ENCODE results near the gene SLC7A4. TPM values are rescaled to one million over a fixed set of nuclear protein-coding genes. Genes with fewer than 3 reads are reported as not detected.
A peak's percentile ranks its signal among the peaks of the same experiment; 100 is the strongest.

SLC7A4 gene
- total and polyA plus RNA-seq, 2 of the 8 experiments (the other 6 are each of a cell fraction or from before 2014, with no cell fraction given) = 0.92 TPM; not detected in 1

DNA sequence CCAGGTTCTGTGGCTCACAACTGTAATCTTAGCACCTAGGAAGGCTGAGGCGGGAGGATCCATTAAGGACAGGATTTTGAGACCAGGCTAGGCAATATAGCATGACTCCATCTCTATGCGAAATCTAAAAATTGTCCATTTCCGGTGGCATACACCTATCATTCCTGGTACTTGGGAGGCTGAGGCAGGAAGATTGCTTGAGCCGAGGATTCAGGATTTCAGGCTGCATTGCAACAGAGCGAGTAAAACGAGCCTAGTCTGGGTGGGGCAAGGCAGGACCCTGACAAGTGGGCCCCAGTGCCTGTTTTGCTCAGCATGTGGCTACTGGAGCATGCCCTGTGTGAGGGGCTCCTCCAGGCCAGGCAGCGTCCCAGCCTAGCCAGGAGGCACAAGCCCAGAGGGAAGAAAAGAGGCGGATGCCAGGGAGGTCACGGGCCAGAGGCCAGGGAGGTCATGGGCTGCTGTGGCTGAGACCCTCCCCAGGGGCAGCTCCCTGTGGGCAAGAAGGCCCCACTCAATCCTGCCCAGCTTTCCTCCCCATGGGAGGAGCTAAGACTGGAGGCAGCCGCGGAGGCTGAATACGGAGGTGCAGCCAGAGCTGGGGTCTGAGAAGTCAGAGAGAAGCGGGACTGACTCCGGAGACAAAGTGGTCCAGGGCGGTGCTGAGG, 21.8 kb upstream of the SLC7A4 start:
- no peaks in the 10 kb centered on the region for H3K27me3 ChIP-seq (replicated peaks in 1 of 4; ENCODE audit: control insufficient read depth in 3 of 4, extremely low read depth in 1 of 4, insufficient read depth in 3 of 4, low read length in 3 of 4)
- no peak overlapping the region for H2AK5ac ChIP-seq (ENCODE audit: low read depth, low read length)
- peaks cover 2 to 17% (median 12%) of the 10 kb centered on the region in 4 experiments; a peak in 5 of 7 replicates for H3K4me1 ChIP-seq (replicated peaks in 1 of 4; ENCODE audit: control insufficient read depth in 3 of 4, insufficient read depth in 4 of 4, low read length in 3 of 4)
- no peak overlapping the region for H2BK5ac ChIP-seq (ENCODE audit: low read depth, low read length)
- no peak overlapping the region for H2AFZ ChIP-seq (ENCODE audit: low read length)
- H4K20me1 ChIP-seq (replicated peaks in 1 of 2; ENCODE audit: control insufficient read depth in 1 of 2, insufficient read depth in 2 of 2, low read length in 2 of 2) = no peaks in the 10 kb centered on the region
- H3K4me2 ChIP-seq (ENCODE audit: insufficient read depth in 1 of 2, low read depth in 2 of 2, low read length in 2 of 2) = no peak overlapping the region
- H3K4ac ChIP-seq (replicated peaks; ENCODE audit: insufficient read length, low read depth, low read length) = no peak overlapping the region
- WGBS, 2 experiments (ENCODE audit: extremely low coverage in 1 of 2, insufficient coverage in 1 of 2, insufficient read length in 1 of 2, insufficient replicate concordance in 2 of 2, low coverage in 1 of 2, low lambda C conversion rate in 2 of 2, missing lambda C conversion rate in 1 of 2) = 87% methylated on average over 15 of the region's 15 CpGs; no CpG with 5 or more reads in 1 of the 2 experiments
- no peak overlapping the region for H2BK20ac ChIP-seq (ENCODE audit: low read length)
- H3K36me3 ChIP-seq (ENCODE audit: control insufficient read depth in 2 of 4, insufficient read depth in 4 of 4, low read length in 3 of 4) = no peaks in the 10 kb centered on the region
- no peaks in the 10 kb centered on the region for H3K9me3 ChIP-seq (ENCODE audit: insufficient read depth in 2 of 2, low read depth in 1 of 2, low read length in 1 of 2)
- POLR2A ChIA-PET (ENCODE audit: partially characterized antibody) = no interaction called here
- DNase-seq (ENCODE audit: low read depth in 1 of 2, low spot score in 2 of 2) = no peak
- no peaks in the 10 kb centered on the region for H3K79me2 ChIP-seq (ENCODE audit: control insufficient read depth in 1 of 2, insufficient read depth in 2 of 2, low read length in 2 of 2)
- H3K4me3 ChIP-seq (ENCODE audit: extremely low read depth in 1 of 4, insufficient read depth in 2 of 4, low read depth in 3 of 4, low read length in 4 of 4) = no peak overlapping the region
- H3K23me2 ChIP-seq (ENCODE audit: low read depth, low read length) = no peaks in the 10 kb centered on the region
- peak overlapping the region; percentile 40 for H4K91ac ChIP-seq (replicated peaks; ENCODE audit: insufficient read length, low read length)
- no peak overlapping the region for H4K5ac ChIP-seq (ENCODE audit: insufficient read length, low read depth, low read length)
- no peak overlapping the region for H3K14ac ChIP-seq (ENCODE audit: insufficient read length)
- no peaks in the 10 kb centered on the region for H3K79me1 ChIP-seq (ENCODE audit: low read depth, low read length)
- H2BK15ac ChIP-seq (ENCODE audit: low read length) = no peak overlapping the region
- H4K8ac ChIP-seq (ENCODE audit: extremely low read depth, insufficient read depth, low read length) = no peak overlapping the region
- H3K9ac ChIP-seq (replicated peaks in 1 of 4; ENCODE audit: extremely low read depth in 1 of 4, low read depth in 3 of 4, low read length in 3 of 4) = no peak overlapping the region
- no peak overlapping the region for H2BK120ac ChIP-seq (replicated peaks; ENCODE audit: low read depth, low read length)
- no peak overlapping the region for H3K56ac ChIP-seq (replicated peaks; ENCODE audit: insufficient read length, low read depth, low read length)
- H3K18ac ChIP-seq (ENCODE audit: extremely low read depth, low read length) = no peak overlapping the region
- CTCF ChIA-PET (ENCODE audit: partially characterized antibody) = interaction anchor here (0.5 to 1.5 kb wide), 5 partner anchors 8 to 405 kb away, joined by 3 to 4 read pairs (median 3); partner anchors contain the start of gene LRRC74B
- no peak for FAIRE-seq
- H3K23ac ChIP-seq (ENCODE audit: insufficient read length) = no peak overlapping the region
- H3K27ac ChIP-seq (ENCODE audit: low read depth, low read length) = no peak overlapping the region
- H2BK12ac ChIP-seq (ENCODE audit: low read depth, low read length) = 0 out of 2 replicates have a peak overlapping the region, but pooled peaks have one; percentile 17
- TF ChIP-seq HDAC6 (IDR thresholded peaks at IDR 0.05; ENCODE audit: low read depth, low read length) = no peak
- no peak for TF ChIP-seq POU5F1 (IDR thresholded peaks at IDR 0.05; ENCODE audit: low read depth, low read length)
- TF ChIP-seq CTBP2 (IDR thresholded peaks at IDR 0.05; ENCODE audit: borderline replicate concordance, insufficient read depth, insufficient read length, low read length) = no peak
- no peak for TF ChIP-seq TAF1 (IDR thresholded peaks at IDR 0.05; ENCODE audit: low read depth, low read length)
- no peak for TF ChIP-seq SP2 (IDR thresholded peaks at IDR 0.05; ENCODE audit: low read length)
- no peak for TF ChIP-seq BACH1 (IDR thresholded peaks at IDR 0.05; ENCODE audit: low read length)
- no peak for TF ChIP-seq CBX8 (IDR thresholded peaks at IDR 0.05; ENCODE audit: borderline replicate concordance, low read depth, low read length)
- no peak for TF ChIP-seq USF2 (IDR thresholded peaks at IDR 0.05; ENCODE audit: low read length)
- no peak for TF ChIP-seq RXRA (IDR thresholded peaks at IDR 0.05; ENCODE audit: insufficient read depth, low read depth, low read length)
- no peak for TF ChIP-seq E2F6 (IDR thresholded peaks at IDR 0.05)
- no peak for TF ChIP-seq POLR2A (IDR thresholded peaks at IDR 0.05; ENCODE audit: control extremely low read depth in 1 of 2, low read depth in 2 of 2, low read length in 2 of 2)
- no peak for TF ChIP-seq SIN3A (conservative IDR thresholded peaks at IDR 0.05 in 1 of 2, IDR thresholded peaks at IDR 0.05 in 1 of 2; ENCODE audit: low read depth in 1 of 2, low read length in 2 of 2)

All from H1 (cell line).